ENCODE results near the gene ACP1. TPM values are rescaled to one million over a fixed set of nuclear protein-coding genes. Genes with fewer than 3 reads are reported as not detected.
A peak's percentile ranks its signal among the peaks of the same experiment; 100 is the strongest.

The ACP1 gene
- total RNA-seq, 4 donors from 2014 or later, result 62.3 to 69.0 (median 65.3) TPM

DNA sequence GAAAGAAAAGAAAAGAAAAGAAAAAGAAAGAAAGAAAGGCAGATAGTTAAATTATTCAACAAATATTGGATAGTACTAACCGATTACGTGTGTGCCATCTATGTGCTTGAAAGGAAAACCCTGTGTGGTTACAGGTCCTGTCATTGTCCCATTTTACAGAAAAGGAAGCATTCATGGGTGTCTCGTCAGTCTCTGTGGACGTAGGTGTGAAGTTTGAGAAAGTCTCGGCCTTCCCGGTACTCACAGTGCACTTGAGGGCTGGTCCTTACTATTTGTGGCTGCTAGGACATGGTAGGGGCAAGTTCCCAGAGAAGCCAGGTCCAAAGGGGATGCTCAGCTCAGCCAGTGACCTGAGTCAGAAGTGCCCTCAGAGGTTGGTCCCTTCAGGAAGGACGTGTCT is 20.2 kb upstream of the ACP1 start:
- ATAC-seq (ENCODE audit: low FRiP score), result no peak
- no peak for TF ChIP-seq CTCF (IDR thresholded peaks at IDR 0.05)

GRCh38 chr2:246489-247144 is 18.1 kb upstream of the ACP1 start:
- TF ChIP-seq CTCF (IDR thresholded peaks at IDR 0.05), result no peak
- ATAC-seq (ENCODE audit: low FRiP score) (peak; percentile 62), DNase-seq (ENCODE audit: low spot score) (no peak)

More for the DNA sequence above, 20.2 kb upstream of the ACP1 start:
- DNase-seq (ENCODE audit: low spot score), result no peak

- no peak for ATAC-seq (ENCODE audit: low FRiP score)
- no peak for TF ChIP-seq CTCF (IDR thresholded peaks at IDR 0.05)
These were observed 16.0 kb upstream of the ACP1 start for GRCh38 chr2:248724-249123.

DNA sequence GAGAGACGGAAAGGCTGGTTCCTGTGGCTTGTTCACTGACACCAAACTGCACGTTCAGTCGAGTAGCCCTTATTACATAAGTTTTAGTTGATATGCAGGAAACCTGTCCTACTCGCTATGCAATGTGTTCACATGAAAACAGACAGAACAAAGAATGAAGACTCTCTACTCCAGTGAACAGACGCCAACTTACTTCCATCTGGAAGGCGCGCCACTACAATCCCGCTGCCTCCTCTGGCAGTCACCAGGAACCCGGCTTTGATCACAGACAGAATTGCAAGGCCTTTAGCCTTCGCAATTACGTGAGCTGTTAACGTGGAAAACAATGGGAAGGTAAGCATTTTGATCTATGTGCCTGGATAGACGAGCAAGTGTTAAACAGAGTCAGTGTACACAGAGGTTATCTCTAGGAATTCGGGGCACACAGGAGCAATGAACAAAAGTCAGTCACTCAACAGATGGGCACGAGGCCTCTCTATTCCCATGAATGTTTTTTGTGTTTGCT is 15.2 kb upstream of the ACP1 start:
- DNase-seq (ENCODE audit: low spot score), result no peak
- no peak for ATAC-seq (ENCODE audit: low FRiP score)
- TF ChIP-seq CTCF (IDR thresholded peaks at IDR 0.05), result no peak

More at GRCh38 chr2:248724-249123, 16.0 kb upstream of the ACP1 start:
- DNase-seq (ENCODE audit: low spot score), result no peak

GRCh38 chr2:252001-252602 is 12.6 kb upstream of the ACP1 start:
- DNase-seq (ENCODE audit: low spot score) (no peak), ATAC-seq (ENCODE audit: low FRiP score) (no peak)
- no peak for TF ChIP-seq CTCF (IDR thresholded peaks at IDR 0.05)

DNA sequence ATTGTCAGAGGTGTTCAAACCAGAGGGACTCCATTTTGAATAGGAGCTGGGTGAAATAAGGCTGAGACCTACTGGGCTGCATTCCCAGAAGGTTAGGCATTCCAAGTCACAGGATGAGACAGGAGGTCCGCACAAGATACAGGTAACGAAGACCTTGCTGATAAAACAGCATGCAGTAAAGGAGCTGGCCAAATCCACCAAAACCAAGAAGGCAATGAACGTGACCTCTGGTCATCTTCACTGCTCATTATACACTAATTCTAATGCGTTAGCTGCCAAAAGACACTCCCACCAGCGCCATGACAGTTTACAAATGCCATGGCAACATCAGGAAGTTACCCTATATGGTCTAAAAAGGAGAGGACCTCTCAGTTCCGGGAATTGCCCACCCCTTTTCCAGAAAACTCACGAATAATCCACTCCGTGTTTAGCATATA is 11.5 kb upstream of the ACP1 start:
- DNase-seq (ENCODE audit: low spot score), result no peak
- no peak for ATAC-seq (ENCODE audit: low FRiP score)
- no peak for TF ChIP-seq CTCF (IDR thresholded peaks at IDR 0.05)

GRCh38 chr2:254241-254640 is 10.5 kb upstream of the ACP1 start:
- no peak for DNase-seq (ENCODE audit: low spot score)
- no peak for ATAC-seq (ENCODE audit: low FRiP score)
- no peak for TF ChIP-seq CTCF (IDR thresholded peaks at IDR 0.05)
